Measurements from ENCODE around the gene STAT6.

Gene STAT6

DNA sequence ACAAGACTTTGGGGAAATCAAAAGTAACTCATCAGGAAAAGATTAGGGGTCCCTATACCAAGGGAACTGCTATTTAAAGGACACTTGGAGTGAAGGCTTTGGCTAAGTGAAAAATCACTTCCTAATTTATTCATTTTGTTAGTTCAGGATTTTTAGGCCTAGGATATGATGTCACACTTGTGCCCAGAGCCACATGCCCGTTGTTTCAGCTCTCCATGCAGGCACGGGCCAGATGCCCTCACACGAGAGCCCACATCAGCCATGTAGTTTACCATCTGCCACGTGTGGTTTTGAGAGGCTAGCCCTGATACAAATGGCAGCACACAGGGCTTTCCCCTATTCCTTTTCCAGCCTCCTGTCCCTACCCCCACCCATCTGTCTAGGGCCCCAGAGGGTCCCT, 48.1 kb upstream of the STAT6 start:
- Histone ChIP-seq H3K4me1 (ENCODE audit: control insufficient read depth, low read length) (peaks cover 16% of the 10 kb centered on the region), H3K9me2 (replicated peaks; ENCODE audit: control insufficient read depth, low read length) (no peaks in the 10 kb centered on the region), H3K27me3 (ENCODE audit: control insufficient read depth, low read length) (no peaks in the 10 kb centered on the region), H3K4me2 (ENCODE audit: low read length) (no peak overlapping the region), H3K9me3 (ENCODE audit: control insufficient read depth, insufficient read depth, low read length) (no peaks in the 10 kb centered on the region), H4K20me1 (ENCODE audit: control insufficient read depth, insufficient read depth, low read depth, low read length) (no peaks in the 10 kb centered on the region), H3K27ac (ENCODE audit: low read depth, low read length) (no peak overlapping the region), H3K36me3 (ENCODE audit: control insufficient read depth, low read length) (no peaks in the 10 kb centered on the region), H3K4me3 (ENCODE audit: low read length) (no peak overlapping the region), H3K79me2 (ENCODE audit: control insufficient read depth, low read length) (no peaks in the 10 kb centered on the region), H3F3A (ENCODE audit: control insufficient read depth, insufficient read depth) (no peaks in the 10 kb centered on the region)
- TF ChIP-seq, protein P1, sequence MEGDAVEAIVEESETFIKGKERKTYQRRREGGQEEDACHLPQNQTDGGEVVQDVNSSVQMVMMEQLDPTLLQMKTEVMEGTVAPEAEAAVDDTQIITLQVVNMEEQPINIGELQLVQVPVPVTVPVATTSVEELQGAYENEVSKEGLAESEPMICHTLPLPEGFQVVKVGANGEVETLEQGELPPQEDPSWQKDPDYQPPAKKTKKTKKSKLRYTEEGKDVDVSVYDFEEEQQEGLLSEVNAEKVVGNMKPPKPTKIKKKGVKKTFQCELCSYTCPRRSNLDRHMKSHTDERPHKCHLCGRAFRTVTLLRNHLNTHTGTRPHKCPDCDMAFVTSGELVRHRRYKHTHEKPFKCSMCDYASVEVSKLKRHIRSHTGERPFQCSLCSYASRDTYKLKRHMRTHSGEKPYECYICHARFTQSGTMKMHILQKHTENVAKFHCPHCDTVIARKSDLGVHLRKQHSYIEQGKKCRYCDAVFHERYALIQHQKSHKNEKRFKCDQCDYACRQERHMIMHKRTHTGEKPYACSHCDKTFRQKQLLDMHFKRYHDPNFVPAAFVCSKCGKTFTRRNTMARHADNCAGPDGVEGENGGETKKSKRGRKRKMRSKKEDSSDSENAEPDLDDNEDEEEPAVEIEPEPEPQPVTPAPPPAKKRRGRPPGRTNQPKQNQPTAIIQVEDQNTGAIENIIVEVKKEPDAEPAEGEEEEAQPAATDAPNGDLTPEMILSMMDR (IDR thresholded peaks at IDR 0.05; ENCODE audit: low read depth, low read length, poor library complexity, severe bottlenecking) = no peak
- no peak for TF ChIP-seq EZH2phosphoT487 (IDR thresholded peaks at IDR 0.05; ENCODE audit: borderline replicate concordance, low read length)

DNA sequence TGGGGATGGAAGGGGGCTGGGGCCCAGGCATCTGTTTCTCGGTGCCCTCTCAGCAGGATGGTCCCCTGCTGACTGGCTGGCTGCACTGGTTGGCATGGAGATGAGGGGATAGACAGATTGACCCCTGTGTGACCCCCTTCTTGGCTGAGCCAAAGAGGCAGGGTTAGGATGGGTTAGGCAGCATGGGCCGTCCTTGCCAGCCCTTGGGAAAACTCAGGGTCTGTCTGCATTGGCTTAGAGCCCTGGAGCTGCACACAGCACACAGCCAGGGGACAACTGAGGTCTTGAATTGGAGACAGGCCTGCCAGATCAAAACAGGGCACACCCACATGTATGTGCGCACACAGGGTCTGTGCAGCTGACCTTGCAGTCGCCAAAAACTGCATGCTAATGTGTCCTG, 47.5 kb upstream of the STAT6 start:
- Histone ChIP-seq H4K20me1 (ENCODE audit: control insufficient read depth, insufficient read depth, low read depth, low read length) (no peaks in the 10 kb centered on the region), H3K36me3 (ENCODE audit: control insufficient read depth, low read length) (no peaks in the 10 kb centered on the region), H3K4me3 (ENCODE audit: low read length) (no peak overlapping the region), H3K27ac (ENCODE audit: low read depth, low read length) (no peak overlapping the region), H3F3A (ENCODE audit: control insufficient read depth, insufficient read depth) (no peaks in the 10 kb centered on the region), H3K4me2 (ENCODE audit: low read length) (no peak overlapping the region), H3K9me3 (ENCODE audit: control insufficient read depth, insufficient read depth, low read length) (no peaks in the 10 kb centered on the region), H3K27me3 (ENCODE audit: control insufficient read depth, low read length) (no peaks in the 10 kb centered on the region), H3K9me2 (replicated peaks; ENCODE audit: control insufficient read depth, low read length) (no peaks in the 10 kb centered on the region), H3K4me1 (ENCODE audit: control insufficient read depth, low read length) (peaks cover 16% of the 10 kb centered on the region), H3K79me2 (ENCODE audit: control insufficient read depth, low read length) (no peaks in the 10 kb centered on the region)
- TF ChIP-seq, protein P1 (IDR thresholded peaks at IDR 0.05; ENCODE audit: low read depth, low read length, poor library complexity, severe bottlenecking) = no peak
- no peak for TF ChIP-seq EZH2phosphoT487 (IDR thresholded peaks at IDR 0.05; ENCODE audit: borderline replicate concordance, low read length)

DNA sequence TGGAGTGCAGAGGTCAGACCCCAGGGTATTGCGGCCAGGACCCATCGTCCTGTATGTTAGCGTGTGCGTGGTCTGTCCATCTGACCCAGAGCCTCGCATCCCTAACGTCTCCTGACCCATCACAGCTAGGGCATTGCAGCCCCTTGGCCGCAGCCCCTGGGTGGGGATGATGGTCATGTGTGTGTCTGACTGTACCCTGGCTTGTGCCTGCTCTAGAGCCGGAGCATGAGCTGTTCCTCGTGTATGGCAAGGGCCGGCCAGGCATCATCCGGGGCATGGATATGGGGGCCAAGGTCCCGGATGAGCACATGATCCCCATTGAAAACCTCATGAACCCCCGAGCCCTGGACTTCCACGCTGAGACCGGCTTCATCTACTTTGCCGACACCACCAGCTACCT, 47.0 kb upstream of the STAT6 start:
- Histone ChIP-seq H3K27me3 (ENCODE audit: control insufficient read depth, low read length) (no peaks in the 10 kb centered on the region), H3K4me3 (ENCODE audit: low read length) (no peak overlapping the region), H3K9me2 (replicated peaks; ENCODE audit: control insufficient read depth, low read length) (no peaks in the 10 kb centered on the region), H3K79me2 (ENCODE audit: control insufficient read depth, low read length) (no peaks in the 10 kb centered on the region), H3F3A (ENCODE audit: control insufficient read depth, insufficient read depth) (no peaks in the 10 kb centered on the region), H3K36me3 (ENCODE audit: control insufficient read depth, low read length) (no peaks in the 10 kb centered on the region), H3K4me2 (ENCODE audit: low read length) (no peak overlapping the region), H3K4me1 (ENCODE audit: control insufficient read depth, low read length) (peaks cover 16% of the 10 kb centered on the region), H3K9me3 (ENCODE audit: control insufficient read depth, insufficient read depth, low read length) (no peaks in the 10 kb centered on the region), H4K20me1 (ENCODE audit: control insufficient read depth, insufficient read depth, low read depth, low read length) (no peaks in the 10 kb centered on the region), H3K27ac (ENCODE audit: low read depth, low read length) (no peak overlapping the region)
- TF ChIP-seq, protein P1 (IDR thresholded peaks at IDR 0.05; ENCODE audit: low read depth, low read length, poor library complexity, severe bottlenecking) = no peak
- no peak for TF ChIP-seq EZH2phosphoT487 (IDR thresholded peaks at IDR 0.05; ENCODE audit: borderline replicate concordance, low read length)

All from DOHH2 (cell line).